Measurements from ENCODE around the gene FST.

The FST gene

GRCh38 chr5:53480416-53481158 lies at the start of gene FST:
Gene FST, plus strand, starts transcription at chr5:53480629. Its CDS starts 163 bp downstream, at chr5:53480792.
- no peak for DNase-seq (ENCODE audit: low read depth, low spot score)

DNA sequence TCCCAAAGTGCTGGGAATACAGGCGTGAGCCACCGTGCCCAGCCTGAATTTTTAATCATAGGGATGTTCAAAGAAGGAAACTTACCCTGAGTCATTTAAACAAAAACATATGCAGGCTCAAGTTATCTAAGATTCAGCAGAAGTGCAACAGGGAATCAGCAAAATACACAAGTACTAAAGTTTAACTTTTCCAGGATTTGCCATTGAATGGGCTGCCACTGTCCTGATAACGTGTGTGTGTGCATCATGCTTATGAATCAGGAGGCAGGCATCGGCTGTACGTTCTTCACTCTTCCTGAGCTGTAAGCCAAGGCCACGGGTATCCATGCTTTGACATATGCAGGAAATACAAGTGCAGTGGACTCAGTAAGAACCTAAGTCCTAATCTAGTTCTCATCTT lies 48.8 kb upstream of the FST start:
- no peak for DNase-seq (ENCODE audit: low read depth, low spot score)

GRCh38 chr5:53433026-53433425 lies 47.4 kb upstream of the FST start:
- DNase-seq (ENCODE audit: low read depth, low spot score) = no peak

GRCh38 chr5:53434541-53434940 lies 45.9 kb upstream of the FST start:
- DNase-seq (ENCODE audit: low read depth, low spot score) = no peak

- DNase-seq (ENCODE audit: low read depth, low spot score) = no peak
These were observed 43.8 kb upstream of the FST start for GRCh38 chr5:53436480-53437191.

- DNase-seq (ENCODE audit: low read depth, low spot score) = no peak
These were observed 42.4 kb upstream of the FST start for GRCh38 chr5:53438079-53438478.

- DNase-seq (ENCODE audit: low read depth, low spot score) = no peak
These were observed 41.6 kb upstream of the FST start for GRCh38 chr5:53438486-53439472.

GRCh38 chr5:53442961-53443360 lies 37.5 kb upstream of the FST start:
- DNase-seq (ENCODE audit: low read depth, low spot score) = no peak

GRCh38 chr5:53445569-53445968 lies 34.9 kb upstream of the FST start:
- DNase-seq (ENCODE audit: low read depth, low spot score) = no peak

GRCh38 chr5:53446908-53447307 lies 33.5 kb upstream of the FST start:
- no peak for DNase-seq (ENCODE audit: low read depth, low spot score)

GRCh38 chr5:53448851-53449250 lies 31.6 kb upstream of the FST start:
- no peak for DNase-seq (ENCODE audit: low read depth, low spot score)

GRCh38 chr5:53453898-53454718 lies 26.3 kb upstream of the FST start:
- DNase-seq (ENCODE audit: low read depth, low spot score) = no peak

- no peak for DNase-seq (ENCODE audit: low read depth, low spot score)
These were observed 25.8 kb upstream of the FST start for GRCh38 chr5:53454719-53455000.

DNA sequence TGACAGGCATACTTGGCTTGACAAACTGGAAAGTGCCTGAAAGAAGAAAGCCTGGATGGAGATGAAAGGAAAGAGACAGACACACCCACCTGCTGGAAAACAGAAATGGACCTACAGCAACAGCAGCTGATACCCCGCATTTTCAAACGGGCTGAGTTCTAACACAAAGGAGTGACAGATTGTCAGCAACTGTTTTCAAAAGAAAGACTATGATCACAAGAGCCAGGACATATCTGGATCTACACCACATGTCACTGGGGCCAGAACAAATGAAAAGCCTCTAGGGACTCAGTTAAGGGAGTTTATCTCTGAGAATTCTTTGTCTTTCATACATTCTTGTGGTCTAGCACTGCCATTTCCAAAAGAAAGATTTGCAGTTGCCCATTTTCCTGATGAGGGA lies 24.1 kb upstream of the FST start:
- no peak for DNase-seq (ENCODE audit: low read depth, low spot score)

- DNase-seq (ENCODE audit: low read depth, low spot score) = no peak
These were observed 16.4 kb upstream of the FST start for GRCh38 chr5:53463909-53464621.

- DNase-seq (ENCODE audit: low read depth, low spot score) = no peak
These were observed 15.7 kb upstream of the FST start for GRCh38 chr5:53464722-53465121.

DNA sequence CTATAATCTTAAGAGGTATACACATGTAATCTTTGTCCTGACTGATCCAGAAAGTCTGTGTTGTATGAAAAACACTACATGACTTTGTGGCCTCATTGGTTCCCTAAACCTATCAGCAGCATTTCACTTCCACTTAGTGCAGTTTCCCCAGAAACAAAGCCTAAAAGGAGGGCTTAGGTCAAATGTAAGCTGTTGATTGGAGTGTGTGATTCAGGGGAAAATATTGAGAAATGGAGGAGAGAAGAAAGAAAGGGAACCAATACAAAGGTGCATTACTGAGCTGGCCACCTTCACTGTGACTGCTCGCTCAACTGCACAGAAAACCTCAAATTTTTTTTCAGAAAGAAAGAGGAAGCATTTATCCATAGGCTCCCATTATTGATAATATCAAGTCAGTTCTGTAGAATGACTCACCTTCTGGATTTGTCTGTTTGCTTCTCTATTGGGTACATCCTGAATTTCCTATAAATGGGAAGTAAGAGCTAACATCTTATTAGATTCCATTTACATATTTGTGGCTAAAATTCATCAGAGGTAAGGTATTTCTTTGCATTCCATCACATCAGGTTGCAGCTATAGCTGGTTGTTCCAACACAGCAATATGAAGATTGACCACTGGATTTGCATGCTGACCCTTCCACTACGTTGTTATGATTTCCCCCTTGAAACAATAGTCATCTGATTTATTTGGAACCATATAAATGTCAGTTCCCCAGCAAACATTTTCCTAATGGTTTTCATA lies 10.3 kb upstream of the FST start:
- DNase-seq (ENCODE audit: low read depth, low spot score) = no peak

- DNase-seq (ENCODE audit: low read depth, low spot score) = no peak
These were observed 8.2 kb upstream of the FST start for GRCh38 chr5:53472279-53472678.

GRCh38 chr5:53472720-53473510 lies 7.5 kb upstream of the FST start:
- no peak for DNase-seq (ENCODE audit: low read depth, low spot score)
